Central memory CD8-positive, alpha-beta T cell (primary cell): ENCODE data around the gene MDK.
A peak's percentile ranks its signal among the peaks of the same experiment; 100 is the strongest.

Experiments used
- ATAC-seq: fragments of 150-1000 bp; cut with Tn5 transposase; replicated peaks from 2 replicates; pipeline ENCODE4 v1.10.0; 2022; ENCODE audit warnings: mild to moderate bottlenecking, moderate FRiP score, moderate number of reproducible peaks; ENCODE audit not compliant: poor library complexity, severe bottlenecking; ENCODE audit errors: extremely low read depth
- DNase-seq, 2 donors: peaks; one replicate each; pipeline ENCODE4 v3.0.0; 2021; ENCODE audit warnings: low spot score in 2 of 2
- H3K27ac Mint-ChIP-seq: one replicate; pipeline ENCODE4 v1.8.0; 2022; ENCODE audit warnings: low read depth, mild to moderate bottlenecking, moderate library complexity, mixed read lengths
- H3K27me3 Mint-ChIP-seq: one replicate; pipeline ENCODE4 v1.8.0; 2022; ENCODE audit warnings: mixed read lengths
- H3K36me3 Mint-ChIP-seq: one replicate; pipeline ENCODE4 v1.8.0; 2022; ENCODE audit warnings: mild to moderate bottlenecking, moderate library complexity, mixed read lengths; ENCODE audit not compliant: insufficient read depth
- H3K4me1 Mint-ChIP-seq: one replicate; pipeline ENCODE4 v1.8.0; 2022; ENCODE audit warnings: mixed read lengths
- H3K4me3 Mint-ChIP-seq: one replicate; pipeline ENCODE4 v1.8.0; 2022; ENCODE audit warnings: mild to moderate bottlenecking, moderate library complexity, mixed read lengths
- H3K9me3 Mint-ChIP-seq: one replicate; pipeline ENCODE4 v1.8.0; 2022; ENCODE audit warnings: mixed read lengths

MDK gene

DNA sequence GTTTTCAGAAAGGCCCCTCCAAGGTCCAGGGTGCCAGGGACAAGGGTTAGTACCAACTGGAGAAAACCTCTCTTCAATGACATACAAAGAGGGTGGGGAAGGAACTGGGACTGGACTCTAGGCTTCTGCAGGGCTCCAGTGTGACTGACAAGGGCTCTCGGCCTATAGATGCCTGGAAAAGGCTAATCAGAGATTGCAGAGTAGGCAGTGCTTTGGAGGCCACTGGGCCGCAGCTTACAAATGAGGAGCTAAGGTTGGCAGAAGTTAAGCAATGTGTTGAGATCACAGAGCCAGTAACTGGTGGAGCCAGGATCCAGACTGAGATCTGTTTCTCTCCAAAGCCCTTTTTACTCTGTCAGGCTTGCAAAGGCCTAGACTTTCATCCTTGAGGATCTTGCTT is 41.7 kb upstream of the MDK start:
- DNase-seq (no peak), ATAC-seq (no peak)
- peak overlapping the region; percentile 4 for H3K27ac Mint-ChIP-seq
- H3K9me3 Mint-ChIP-seq, result no peaks in the 10 kb centered on the region
- H3K27me3 Mint-ChIP-seq, result peaks cover 15% of the 10 kb centered on the region
- peaks cover 8% of the 10 kb centered on the region for H3K4me1 Mint-ChIP-seq
- H3K36me3 Mint-ChIP-seq, result peaks cover 3% of the 10 kb centered on the region
- H3K4me3 Mint-ChIP-seq, result no peak overlapping the region

DNA sequence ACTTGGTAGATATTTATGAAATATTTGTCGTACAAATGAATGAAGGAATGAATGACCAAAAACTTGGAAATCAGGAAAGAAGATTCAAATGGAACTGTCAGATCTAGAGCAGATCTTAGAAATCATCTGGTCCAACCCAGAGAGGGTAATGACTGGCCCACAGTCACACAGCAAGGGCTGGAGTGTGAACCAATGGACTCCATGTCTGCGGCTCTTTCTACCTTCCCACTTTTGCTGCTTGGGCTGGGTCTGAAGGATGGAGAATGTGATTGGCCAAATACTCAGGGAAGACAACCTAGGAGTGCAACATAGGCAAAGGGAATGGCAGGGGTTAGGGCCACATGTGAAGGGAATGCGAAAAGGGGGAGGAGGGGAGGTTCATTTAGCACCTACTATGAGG is 40.0 kb upstream of the MDK start:
- no peak for ATAC-seq
- no peak overlapping the region for H3K27ac Mint-ChIP-seq

DNA sequence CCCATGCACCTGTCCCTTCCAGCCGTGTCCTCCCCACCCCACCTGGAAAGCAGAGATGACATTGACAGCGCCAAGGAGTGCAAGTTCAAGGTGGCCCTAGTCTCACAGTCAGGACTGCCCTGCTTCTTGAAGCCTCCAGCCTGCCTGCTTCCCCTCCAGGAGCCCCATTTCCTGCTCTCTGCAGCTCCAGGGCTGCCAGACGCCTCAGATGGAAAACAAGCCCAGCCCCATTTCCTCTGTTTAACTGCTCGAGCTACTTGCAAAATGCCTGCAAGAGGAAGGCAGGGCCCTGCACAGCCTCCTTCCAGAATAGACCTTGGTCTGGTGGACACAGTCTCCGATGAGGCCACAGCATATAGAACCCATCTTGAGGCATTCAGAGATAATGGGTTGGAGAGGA is 39.2 kb upstream of the MDK start:
- H3K4me1 Mint-ChIP-seq, result peaks cover 32% of the 10 kb centered on the region
- DNase-seq (no peak), ATAC-seq (no peak)
- H3K4me3 Mint-ChIP-seq, result no peak overlapping the region
- no peaks in the 10 kb centered on the region for H3K27me3 Mint-ChIP-seq
- H3K27ac Mint-ChIP-seq, result no peak overlapping the region
- no peaks in the 10 kb centered on the region for H3K9me3 Mint-ChIP-seq
- H3K36me3 Mint-ChIP-seq, result peaks cover 15% of the 10 kb centered on the region

More for the DNA sequence above, 40.0 kb upstream of the MDK start:
- Mint-ChIP-seq H3K9me3 (no peaks in the 10 kb centered on the region), H3K27me3 (no peaks in the 10 kb centered on the region), H3K36me3 (peaks cover 7% of the 10 kb centered on the region), H3K4me1 (peaks cover 25% of the 10 kb centered on the region), H3K4me3 (no peak overlapping the region)
- no peak for DNase-seq

DNA sequence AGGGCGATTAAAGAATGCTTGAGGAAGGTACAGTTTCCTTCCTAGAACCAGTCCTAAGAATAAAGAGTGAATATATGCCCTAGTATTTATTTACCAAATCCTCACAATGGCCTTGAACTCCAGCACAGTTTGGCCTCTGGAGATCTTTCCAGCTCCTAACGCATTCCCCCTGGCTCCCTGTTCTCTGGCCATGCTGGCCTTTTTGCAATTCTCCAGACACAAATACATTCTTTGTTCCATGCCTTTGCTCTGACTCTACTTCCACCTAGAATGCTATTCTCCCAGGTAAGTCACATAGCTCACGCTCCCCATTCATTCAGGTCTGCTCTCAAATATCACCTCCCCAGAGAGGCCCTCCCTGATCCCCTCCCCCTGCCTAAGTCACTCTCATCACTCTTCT is 37.9 kb upstream of the MDK start:
- no peaks in the 10 kb centered on the region for H3K27me3 Mint-ChIP-seq
- H3K4me3 Mint-ChIP-seq, result no peak overlapping the region
- no peak for DNase-seq
- H3K27ac Mint-ChIP-seq, result no peak overlapping the region
- H3K4me1 Mint-ChIP-seq, result peaks cover 33% of the 10 kb centered on the region
- peaks cover 17% of the 10 kb centered on the region for H3K36me3 Mint-ChIP-seq
- H3K9me3 Mint-ChIP-seq, result no peaks in the 10 kb centered on the region
- no peak for ATAC-seq

DNA sequence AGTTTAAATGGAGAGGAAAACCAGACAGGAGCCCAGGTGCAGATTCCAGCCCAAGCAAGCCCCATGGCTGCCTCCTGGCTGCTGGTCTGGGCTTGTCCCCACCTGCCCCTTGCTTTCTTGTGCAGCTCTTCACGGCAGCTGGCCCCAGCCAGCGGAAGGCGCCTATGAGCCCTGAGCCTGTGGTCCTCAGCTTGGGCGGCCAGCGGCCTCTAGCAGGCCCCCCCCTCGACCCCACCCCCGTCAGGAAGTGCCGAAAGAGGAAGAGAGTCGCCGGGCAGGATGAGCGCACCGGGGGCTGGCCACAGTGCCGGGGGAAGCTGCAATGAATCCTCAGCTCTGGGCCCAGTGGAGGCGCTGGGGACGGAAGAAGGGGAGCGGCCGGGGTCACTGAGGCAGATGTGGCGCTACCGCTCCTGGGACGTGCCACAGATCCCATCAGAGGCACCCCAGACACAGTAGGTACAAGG is 36.3 kb upstream of the MDK start:
- ATAC-seq (no peak), DNase-seq (no peak)
- Mint-ChIP-seq H3K9me3 (no peaks in the 10 kb centered on the region), H3K4me3 (peak overlapping the region; percentile 78), H3K27ac (no peak overlapping the region), H3K4me1 (peaks cover 49% of the 10 kb centered on the region), H3K36me3 (peaks cover 24% of the 10 kb centered on the region), H3K27me3 (no peaks in the 10 kb centered on the region)

DNA sequence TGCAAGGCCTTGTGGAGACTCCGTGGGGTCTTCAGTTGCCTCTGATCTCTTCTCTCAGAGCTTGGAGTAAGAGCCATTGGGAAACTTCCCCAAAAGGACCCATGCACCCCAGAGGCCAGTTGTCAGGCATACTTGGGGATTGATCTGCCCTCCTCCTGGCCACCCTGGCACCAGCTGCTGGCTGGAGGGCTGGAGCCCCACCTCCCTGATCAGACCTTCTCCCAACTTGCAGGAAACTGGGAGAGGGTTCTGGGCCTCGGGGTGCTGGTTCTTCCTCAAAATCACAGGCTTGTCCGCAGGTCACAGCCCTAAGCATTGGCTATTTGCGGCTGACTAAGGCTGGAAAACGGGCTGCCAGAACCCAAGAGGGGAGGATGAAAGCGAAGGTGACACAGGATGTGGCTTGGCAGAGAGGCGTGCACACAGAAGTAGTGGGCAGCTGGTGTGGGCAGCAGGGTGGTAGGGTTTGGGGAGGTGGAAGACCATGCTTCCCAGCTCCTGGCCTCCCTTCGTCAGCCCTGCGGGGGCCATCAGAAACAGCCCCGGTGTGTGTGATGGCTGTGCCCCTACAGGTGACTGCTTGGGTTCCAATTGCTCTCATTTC is 35.5 kb upstream of the MDK start:
- peaks cover 54% of the 10 kb centered on the region for H3K4me1 Mint-ChIP-seq
- DNase-seq (no peak), ATAC-seq (no peak)
- H3K27me3 Mint-ChIP-seq, result no peaks in the 10 kb centered on the region
- no peaks in the 10 kb centered on the region for H3K9me3 Mint-ChIP-seq
- peak overlapping the region; percentile 33 for H3K27ac Mint-ChIP-seq
- peaks cover 26% of the 10 kb centered on the region for H3K36me3 Mint-ChIP-seq
- peak overlapping the region; percentile 78 for H3K4me3 Mint-ChIP-seq

DNA sequence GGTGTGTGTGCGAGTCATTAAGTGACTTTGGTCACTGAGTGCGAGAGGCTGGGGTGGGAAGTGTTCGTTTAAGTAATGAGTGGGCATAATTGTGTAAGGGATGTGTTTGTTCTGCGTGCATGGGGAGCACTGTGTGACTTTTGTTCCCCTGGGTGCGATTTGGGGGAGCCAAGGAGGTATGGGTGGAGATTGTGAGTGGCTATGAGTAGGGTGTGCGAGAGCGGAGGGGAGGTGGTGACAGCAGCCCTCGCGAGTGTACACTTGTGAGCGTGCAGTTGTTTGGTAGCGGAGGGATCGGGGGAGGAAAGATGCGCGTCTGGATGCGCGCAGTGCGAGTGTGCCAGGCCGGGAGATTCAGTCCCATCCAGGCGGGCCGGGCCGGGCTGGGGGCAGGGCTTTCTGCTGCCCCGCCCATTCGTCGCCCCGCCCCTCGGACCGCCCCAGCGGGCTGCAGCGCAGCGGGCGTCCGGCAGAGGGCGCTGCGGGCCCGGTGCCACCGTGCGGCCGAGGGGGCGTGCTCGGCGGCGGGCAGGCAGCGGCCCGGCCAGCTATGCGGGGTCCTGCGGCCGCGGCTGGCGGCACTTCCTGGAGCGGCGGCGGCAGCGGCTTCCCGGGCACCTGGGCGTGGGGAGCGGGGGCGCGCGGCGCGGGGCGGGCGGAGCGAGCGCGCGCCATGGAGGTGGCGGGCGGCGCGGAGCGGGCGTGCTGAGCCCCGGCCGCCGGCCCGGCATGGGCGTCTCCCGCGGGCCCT is 34.4 kb upstream of the MDK start, which contains the start of gene DGKZ:
Gene DGKZ, plus strand, starts transcription at position 578 of the 751 bp plus-strand sequence. CDS start 197 bp downstream, outside the sequence.
- peak; percentile 88 to 94 for DNase-seq
- H3K4me3 Mint-ChIP-seq, result peak within 1 kb of the TSS; percentile 78

DNA sequence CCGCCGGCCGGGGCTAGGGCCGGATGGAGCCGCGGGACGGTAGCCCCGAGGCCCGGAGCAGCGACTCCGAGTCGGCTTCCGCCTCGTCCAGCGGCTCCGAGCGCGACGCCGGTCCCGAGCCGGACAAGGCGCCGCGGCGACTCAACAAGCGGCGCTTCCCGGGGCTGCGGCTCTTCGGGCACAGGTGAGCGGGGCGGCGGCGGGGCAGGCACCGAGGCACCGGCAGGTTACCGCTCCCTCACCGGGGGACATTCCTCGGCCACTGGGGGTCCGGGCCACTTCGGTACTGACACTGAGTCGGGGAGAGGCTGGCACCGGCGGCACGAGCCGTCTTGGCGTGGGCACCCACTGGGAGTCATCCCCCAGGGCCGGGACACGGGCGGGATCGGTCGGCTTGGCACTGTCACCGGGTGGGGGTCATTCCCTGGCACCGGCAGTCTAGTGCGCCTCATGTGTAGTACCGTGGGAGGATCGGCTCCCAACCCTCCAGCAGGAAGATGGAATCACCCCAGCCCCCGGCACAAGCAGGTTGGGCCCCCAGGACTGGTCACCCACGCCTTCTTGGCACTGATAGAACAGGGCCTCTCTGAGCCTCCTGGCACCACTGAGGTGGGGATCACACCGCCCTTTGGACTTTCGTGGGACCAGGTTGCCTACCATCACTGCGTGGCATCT is 33.7 kb upstream of the MDK start:
- no peaks in the 10 kb centered on the region for H3K27me3 Mint-ChIP-seq
- no peak for ATAC-seq
- H3K27ac Mint-ChIP-seq, result peak overlapping the region; percentile 90

More for the DNA sequence above, 34.4 kb upstream of the MDK start, which contains the start of gene DGKZ:
- Mint-ChIP-seq H3K27me3 (no peaks in the 10 kb centered on the region), H3K4me1 (peaks cover 63% of the 10 kb centered on the region), H3K36me3 (peaks cover 32% of the 10 kb centered on the region), H3K27ac (peak within 1 kb of the TSS; percentile 90), H3K9me3 (no peaks in the 10 kb centered on the region)
- ATAC-seq, result peak; percentile 65

DNA sequence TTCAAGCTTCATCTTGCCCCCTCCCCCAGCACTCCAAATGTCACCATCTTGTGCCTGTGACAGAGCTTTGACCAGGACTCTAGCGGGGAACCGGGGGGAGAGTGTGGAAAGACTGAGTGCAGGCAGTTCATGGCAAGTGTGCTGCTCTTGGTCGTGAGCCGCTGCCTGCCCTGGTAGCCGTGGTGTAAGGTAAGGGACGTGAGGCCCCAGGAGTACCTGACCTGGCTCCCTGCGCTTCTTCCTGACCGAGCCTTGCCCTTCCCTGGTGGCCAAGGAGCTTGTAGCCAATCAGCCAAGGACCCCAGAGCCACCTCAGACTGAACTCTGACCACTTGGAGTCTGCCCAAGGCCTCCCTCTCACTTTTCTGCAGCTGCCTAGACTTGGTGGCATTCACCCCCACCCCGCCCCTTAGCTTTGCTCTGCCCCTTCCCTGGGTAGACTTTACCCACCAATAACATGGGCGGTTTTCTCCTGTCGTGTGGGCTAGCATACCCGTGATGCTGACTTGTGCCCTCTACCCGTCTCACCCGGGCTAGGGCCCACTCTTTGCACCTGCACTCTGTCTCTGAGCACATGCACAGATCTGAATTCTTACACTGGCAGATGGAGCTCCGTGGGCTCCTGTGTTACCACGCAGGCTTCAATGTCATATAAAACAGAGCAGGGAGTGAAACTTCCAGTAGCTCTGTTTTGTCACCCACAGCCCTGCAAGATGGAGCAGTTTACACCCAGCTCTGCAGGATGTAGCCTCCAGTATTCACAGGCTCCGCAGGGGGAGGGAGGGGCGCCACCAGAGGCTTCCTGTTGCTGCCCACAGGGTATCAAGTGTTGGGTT is 32.7 kb upstream of the MDK start:
- DNase-seq (peak in 1 of 2 donors; percentile 62), ATAC-seq (peak; percentile 61)
- Mint-ChIP-seq H3K4me1 (peaks cover 73% of the 10 kb centered on the region), H3K27me3 (no peaks in the 10 kb centered on the region), H3K36me3 (peaks cover 44% of the 10 kb centered on the region), H3K9me3 (no peaks in the 10 kb centered on the region), H3K4me3 (peak overlapping the region; percentile 78), H3K27ac (peak overlapping the region; percentile 90)

More for the DNA sequence above, 33.7 kb upstream of the MDK start:
- Mint-ChIP-seq H3K9me3 (no peaks in the 10 kb centered on the region), H3K4me1 (peaks cover 68% of the 10 kb centered on the region), H3K36me3 (peaks cover 38% of the 10 kb centered on the region), H3K4me3 (peak overlapping the region; percentile 78)
- DNase-seq, result no peak

DNA sequence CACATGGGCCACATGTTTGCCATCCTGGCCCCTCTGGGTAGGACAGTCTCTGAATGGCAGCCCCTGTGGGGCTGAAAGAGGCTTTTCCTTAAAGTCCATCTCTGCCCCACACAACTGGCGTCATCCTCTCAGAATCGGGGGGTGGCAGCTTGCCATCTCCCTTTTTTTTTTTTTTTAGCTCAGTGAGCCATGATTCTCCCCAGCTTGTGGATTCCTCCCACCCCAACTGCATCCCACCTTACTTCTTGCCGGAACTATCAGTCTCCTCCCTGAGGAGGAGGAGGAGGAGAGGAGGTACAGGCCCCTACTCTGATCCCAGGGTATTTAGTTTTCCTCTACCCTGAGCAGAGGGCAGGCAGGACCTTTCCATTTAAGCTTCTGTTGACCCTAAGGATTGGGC is 30.8 kb upstream of the MDK start:
- Mint-ChIP-seq H3K9me3 (no peaks in the 10 kb centered on the region), H3K27me3 (no peaks in the 10 kb centered on the region), H3K4me1 (peaks cover 75% of the 10 kb centered on the region), H3K36me3 (peaks cover 48% of the 10 kb centered on the region), H3K27ac (no peak overlapping the region), H3K4me3 (peak overlapping the region; percentile 78)
- ATAC-seq, result no peak
- DNase-seq, result no peak

DNA sequence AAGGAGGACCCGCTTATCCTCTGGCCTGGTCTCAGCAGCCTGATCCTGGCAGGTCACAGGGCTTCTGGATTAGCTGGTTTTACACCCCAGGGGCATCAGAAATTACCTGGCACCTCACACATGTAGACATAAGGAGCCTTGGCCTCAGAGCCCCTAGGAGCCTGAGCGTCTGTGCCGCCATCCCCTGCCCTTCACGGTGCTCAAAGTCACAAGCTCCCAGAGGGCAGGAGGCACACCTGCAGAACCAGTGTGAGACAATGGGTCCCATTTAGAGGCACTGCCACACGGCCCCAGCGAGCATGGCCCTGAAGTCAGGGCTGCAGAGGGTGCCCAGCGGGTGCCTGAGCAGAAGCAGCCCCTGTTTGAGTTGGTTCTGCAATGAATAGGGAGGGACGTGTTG is 30.3 kb upstream of the MDK start:
- no peaks in the 10 kb centered on the region for H3K9me3 Mint-ChIP-seq
- peak overlapping the region; percentile 91 for H3K27ac Mint-ChIP-seq
- peak overlapping the region; percentile 78 for H3K4me3 Mint-ChIP-seq
- peaks cover 75% of the 10 kb centered on the region for H3K4me1 Mint-ChIP-seq
- DNase-seq (no peak), ATAC-seq (no peak)
- no peaks in the 10 kb centered on the region for H3K27me3 Mint-ChIP-seq
- peaks cover 52% of the 10 kb centered on the region for H3K36me3 Mint-ChIP-seq

DNA sequence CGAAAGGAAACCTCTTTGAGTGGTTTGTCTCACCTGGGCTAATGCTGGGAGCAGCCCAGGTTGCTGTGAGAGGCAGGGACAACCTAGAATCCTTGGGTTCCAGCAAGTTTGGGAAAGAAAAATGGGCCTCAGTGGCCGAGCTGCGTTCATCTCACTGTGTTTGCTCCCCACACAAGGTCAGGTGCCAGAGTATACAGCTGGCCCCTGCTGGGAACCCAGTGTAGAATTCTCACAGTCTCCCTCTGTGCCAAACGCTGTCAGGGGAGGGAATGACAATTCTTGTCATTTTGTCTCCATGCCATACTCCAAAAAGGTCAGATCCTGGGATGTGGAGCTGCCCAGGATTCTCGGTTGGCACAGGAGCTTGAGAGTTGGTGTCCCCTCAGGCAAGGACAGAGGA is 29.9 kb upstream of the MDK start:
- Mint-ChIP-seq H3K9me3 (no peaks in the 10 kb centered on the region), H3K36me3 (peaks cover 50% of the 10 kb centered on the region), H3K27me3 (no peaks in the 10 kb centered on the region), H3K27ac (peak overlapping the region; percentile 91), H3K4me1 (peaks cover 75% of the 10 kb centered on the region), H3K4me3 (peak overlapping the region; percentile 78)
- ATAC-seq (no peak), DNase-seq (no peak)
